Activated CD8-positive, alpha-beta memory T cell treated with anti-CD3 and anti-CD28 coated beads, Interleukin-2, amount 50 U/mL, for 4 hours (primary cell): ENCODE results near the gene ADIPOR2.
A peak's percentile ranks its signal among the peaks of the same experiment; 100 is the strongest.

Source experiments
- DNase-seq: peaks from one replicate; pipeline ENCODE4 v3.0.0-alpha.2; 2020

ADIPOR2 gene

DNA sequence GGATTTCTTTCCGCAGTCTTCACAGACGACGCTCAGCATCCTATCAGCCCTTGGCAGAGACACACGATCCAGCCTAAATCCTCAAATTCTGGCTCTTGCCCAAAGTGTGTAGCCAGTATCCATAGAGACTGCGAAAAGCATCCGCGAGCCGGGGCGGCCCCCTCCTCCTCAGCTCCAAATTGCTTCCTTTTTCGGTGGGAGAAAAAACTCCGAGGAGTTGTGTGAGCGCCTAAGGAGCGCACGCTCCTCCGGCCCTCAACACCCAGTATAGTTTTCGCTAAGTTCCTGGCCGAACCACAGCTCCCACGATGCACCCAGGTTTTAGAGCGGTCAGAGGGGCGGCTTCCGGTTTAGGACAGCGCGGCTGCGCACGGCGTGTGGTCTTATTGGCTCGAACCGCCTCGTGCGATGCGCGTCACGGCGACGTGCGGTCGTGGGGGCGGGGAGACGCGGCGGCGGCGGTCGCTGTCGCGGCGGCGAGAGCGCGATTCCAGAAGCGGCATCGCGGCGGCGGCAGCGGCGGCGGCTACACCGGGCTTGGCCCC lies at the start of gene ADIPOR2:
ADIPOR2 (plus strand) TSS at position 493 of the 545 bp plus-strand sequence. CDS start 63,274 bp downstream, outside the sequence.
- DNase-seq, result peak; percentile 95

- DNase-seq, result no peak
Measured at GRCh38 chr12:1642513-1642912, 48.4 kb upstream of the ADIPOR2 start.

GRCh38 chr12:1643043-1643442 lies 47.8 kb upstream of the ADIPOR2 start:
- no peak for DNase-seq

DNA sequence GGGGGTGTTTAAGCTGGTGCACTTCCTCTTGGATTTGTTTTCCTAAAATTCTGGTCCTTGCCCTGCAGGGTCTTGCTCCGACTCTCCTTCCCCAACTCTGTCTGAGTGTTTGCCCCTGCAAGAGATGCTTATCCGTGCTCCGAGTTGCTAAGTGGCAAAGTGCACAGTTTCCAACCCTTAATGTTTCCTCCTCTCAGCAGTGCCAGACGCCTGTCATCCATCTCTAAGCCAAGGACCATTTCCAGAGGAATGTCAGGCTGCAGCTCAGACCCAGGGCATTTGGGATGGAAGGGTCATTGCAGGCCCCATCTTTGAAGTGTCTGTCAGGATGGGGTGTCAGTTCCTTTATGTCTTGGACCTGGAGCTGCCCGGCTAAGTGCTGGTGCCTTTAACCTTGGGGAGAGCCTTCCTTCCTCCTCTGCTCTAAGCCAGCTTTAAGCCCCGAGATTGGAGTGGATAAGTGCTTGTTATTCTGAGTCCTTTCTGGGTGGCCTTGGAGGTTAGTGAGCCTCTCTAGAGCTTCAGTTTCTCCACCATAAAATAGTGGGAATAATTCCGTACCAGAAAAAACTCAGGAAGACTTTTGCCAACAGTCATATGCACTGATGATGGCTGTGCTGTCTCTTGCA lies 46.9 kb upstream of the ADIPOR2 start:
- DNase-seq, result no peak

GRCh38 chr12:1644534-1645438 lies 46.1 kb upstream of the ADIPOR2 start:
- no peak for DNase-seq

GRCh38 chr12:1645819-1646218 lies 45.1 kb upstream of the ADIPOR2 start:
- DNase-seq, result no peak

GRCh38 chr12:1646569-1647284 lies 44.1 kb upstream of the ADIPOR2 start:
- no peak for DNase-seq

GRCh38 chr12:1647285-1647669 lies 43.6 kb upstream of the ADIPOR2 start:
- DNase-seq, result no peak

- DNase-seq, result no peak
Measured at GRCh38 chr12:1650260-1650977, 40.5 kb upstream of the ADIPOR2 start.

GRCh38 chr12:1650978-1651361 lies 39.9 kb upstream of the ADIPOR2 start:
- no peak for DNase-seq

DNA sequence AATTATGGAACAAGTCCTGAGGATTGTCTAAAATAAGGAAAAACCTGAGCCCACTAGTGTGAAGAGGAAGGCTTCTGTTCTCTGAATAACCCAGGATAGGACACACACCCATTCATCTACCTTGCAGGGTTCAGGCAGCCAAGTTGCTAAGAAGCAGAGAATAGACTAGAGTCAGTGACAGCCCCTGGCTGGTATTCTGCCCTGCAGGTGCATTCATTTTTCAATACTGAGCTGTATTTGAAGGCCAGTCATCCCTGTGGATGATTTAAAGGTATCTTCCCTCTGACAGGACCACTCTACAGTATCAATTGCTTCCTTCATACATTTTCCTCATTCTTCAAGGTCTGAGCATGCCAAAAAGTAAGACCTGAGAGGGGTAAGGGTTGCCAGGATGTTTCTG lies 38.9 kb upstream of the ADIPOR2 start:
- no peak for DNase-seq

DNA sequence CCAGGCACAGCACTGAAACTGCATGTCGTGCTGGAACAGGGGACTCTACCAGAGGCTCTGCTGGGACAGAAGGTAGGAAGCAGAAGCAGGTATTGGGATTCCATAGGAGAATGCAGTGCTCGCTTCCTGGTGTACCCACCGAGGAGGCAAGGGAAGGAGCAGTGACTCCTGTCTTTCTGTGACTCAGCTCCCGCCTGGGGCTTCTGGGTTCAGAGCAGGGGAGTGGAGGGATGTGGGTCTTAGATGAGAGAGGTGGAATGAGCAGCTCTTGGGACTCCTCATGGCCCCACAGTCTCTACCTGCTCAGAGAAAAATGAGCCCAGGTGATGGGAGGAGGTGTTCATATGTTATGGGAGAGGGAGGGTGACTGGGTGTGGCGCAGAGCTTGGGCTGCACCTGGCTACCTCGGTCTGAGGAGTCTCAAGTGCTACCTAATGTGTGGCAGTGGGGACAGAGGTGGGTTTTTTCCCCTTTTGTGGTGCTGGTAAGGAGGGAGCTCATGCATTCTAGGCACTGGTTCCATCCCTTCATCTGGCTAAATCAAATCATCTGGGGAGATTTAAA lies 35.6 kb upstream of the ADIPOR2 start:
- DNase-seq, result no peak

DNA sequence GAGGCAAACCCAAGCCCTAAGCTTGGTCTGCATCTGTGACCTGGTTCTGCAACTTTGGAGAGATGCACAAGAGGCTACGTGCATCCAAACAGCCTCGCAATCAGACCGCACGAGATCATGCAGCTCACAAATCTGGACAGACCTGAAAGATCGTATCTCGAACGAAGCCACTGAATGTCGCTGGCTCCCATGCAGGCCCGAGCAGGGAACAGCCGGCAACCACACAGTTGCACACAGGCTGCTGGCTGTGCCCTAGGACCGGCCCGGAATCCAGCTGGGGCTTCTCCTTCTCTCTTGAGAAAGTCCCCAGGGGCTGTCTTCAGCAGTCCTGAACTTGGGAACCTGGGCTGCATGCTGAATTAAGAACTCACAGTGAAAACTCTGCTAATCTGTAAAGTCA lies 34.0 kb upstream of the ADIPOR2 start:
- DNase-seq, result no peak

DNA sequence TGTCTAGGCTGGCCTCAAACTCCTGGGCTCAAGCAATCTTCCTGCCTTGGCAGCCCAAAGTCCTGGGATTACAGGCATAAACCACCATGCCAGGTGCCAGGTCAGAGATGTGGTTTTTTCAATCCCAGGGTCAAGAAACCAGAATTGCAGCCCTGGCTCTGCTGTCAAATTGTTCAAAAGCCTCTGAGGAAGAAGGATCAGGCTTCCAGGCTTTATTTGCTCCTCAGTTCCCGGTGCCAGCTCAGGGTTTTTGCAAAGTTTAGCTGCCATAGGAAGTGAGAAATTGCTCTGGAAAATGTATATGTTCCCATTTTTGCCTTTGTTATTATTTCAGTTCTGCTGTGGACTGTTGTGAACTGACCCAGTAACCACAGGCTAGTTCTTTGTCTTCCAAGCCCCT lies 33.2 kb upstream of the ADIPOR2 start:
- no peak for DNase-seq

GRCh38 chr12:1660304-1661187 lies 30.3 kb upstream of the ADIPOR2 start:
- DNase-seq, result peak; percentile 64

GRCh38 chr12:1661553-1662335 lies 29.1 kb upstream of the ADIPOR2 start:
- peak; percentile 78 for DNase-seq

- peak; percentile 25 for DNase-seq
Measured at GRCh38 chr12:1662761-1663439, 28.0 kb upstream of the ADIPOR2 start.

- no peak for DNase-seq
Measured at GRCh38 chr12:1663440-1664132, 27.3 kb upstream of the ADIPOR2 start.

DNA sequence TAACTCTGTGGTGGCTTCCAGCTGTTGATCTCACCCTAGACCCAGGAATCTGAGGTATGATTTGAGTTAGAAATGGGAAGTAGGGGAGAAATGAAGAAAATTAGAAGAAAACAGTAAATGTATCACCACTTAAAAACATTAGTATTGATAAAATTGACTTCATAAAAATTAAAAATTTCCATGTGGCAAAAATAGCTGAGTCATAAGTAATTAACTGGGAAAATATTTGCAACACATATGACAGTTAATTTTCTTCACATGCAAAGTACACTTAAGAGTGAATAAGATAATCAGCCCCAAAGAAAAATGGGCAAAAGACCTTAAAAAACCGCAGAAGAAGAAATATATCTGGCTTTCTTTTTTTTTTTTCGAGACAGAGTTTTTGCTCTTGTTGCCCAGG lies 25.5 kb upstream of the ADIPOR2 start:
- DNase-seq, result no peak
